Measurements from ENCODE around the gene PTAFR.

DNA sequence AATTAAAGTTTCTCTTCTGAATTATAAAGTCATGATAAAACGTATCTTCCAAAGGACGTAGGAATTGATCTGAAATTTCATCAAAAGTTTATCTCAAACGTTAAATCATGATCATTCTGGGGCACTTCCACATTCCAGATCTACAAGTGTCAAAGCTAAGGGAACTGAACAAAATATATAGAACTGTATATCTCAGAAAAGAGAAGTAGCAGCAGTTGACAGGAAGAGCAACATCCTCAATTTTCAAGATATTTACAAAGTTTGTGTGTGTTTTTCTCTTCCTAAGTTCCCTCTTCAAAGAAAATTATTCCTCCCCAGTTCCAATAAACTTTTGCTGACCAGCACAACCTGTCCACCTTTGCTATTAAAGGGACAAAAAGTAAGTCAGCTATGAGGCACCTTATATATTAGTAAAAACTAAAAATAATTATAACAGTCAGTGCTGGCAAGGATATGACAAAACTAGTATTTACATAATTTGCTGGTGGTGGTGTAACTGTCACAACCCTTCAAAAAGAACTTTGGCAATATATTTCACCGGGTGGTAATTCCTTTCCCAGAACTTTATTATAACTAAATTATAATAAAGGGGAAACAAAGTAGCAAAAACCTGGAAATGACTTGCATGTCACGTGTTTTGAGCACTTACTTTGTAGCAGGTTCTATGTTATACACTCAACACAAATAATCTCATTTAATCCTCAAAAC, 49.6 kb downstream of the PTAFR start:
- TF ChIP-seq, protein P1, sequence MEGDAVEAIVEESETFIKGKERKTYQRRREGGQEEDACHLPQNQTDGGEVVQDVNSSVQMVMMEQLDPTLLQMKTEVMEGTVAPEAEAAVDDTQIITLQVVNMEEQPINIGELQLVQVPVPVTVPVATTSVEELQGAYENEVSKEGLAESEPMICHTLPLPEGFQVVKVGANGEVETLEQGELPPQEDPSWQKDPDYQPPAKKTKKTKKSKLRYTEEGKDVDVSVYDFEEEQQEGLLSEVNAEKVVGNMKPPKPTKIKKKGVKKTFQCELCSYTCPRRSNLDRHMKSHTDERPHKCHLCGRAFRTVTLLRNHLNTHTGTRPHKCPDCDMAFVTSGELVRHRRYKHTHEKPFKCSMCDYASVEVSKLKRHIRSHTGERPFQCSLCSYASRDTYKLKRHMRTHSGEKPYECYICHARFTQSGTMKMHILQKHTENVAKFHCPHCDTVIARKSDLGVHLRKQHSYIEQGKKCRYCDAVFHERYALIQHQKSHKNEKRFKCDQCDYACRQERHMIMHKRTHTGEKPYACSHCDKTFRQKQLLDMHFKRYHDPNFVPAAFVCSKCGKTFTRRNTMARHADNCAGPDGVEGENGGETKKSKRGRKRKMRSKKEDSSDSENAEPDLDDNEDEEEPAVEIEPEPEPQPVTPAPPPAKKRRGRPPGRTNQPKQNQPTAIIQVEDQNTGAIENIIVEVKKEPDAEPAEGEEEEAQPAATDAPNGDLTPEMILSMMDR (IDR thresholded peaks at IDR 0.05): no peak
- TF ChIP-seq POLR2A (IDR thresholded peaks at IDR 0.05): no peak
